ENCODE results near the gene SLC66A1.

GRCh38 chr1:19300211-19300610 is 11.9 kb upstream of the SLC66A1 start:
- TF ChIP-seq CTCF (IDR thresholded peaks at IDR 0.05) (no peak), POLR2A (IDR thresholded peaks at IDR 0.05) (no peak), POLR2AphosphoS5 (IDR thresholded peaks at IDR 0.05) (no peak)

All from suprapubic skin (tissue), 4 donors.